HG02588 (cell line): ENCODE results near the gene KRT85.
"Not testable (repeated sequence)": the region's sequence is repeated elsewhere in the genome, so short reads cannot be mapped to it uniquely, and the experiment has no call there.

Source experiments
- ATAC-seq: cut with Tn5 transposase; IDR thresholded peaks from one replicate; pipeline ENCODE4 v1.9.1; 2021; ENCODE audit warnings: mild to moderate bottlenecking, moderate library complexity; ENCODE audit not compliant: unreplicated experiment

KRT85 gene

DNA sequence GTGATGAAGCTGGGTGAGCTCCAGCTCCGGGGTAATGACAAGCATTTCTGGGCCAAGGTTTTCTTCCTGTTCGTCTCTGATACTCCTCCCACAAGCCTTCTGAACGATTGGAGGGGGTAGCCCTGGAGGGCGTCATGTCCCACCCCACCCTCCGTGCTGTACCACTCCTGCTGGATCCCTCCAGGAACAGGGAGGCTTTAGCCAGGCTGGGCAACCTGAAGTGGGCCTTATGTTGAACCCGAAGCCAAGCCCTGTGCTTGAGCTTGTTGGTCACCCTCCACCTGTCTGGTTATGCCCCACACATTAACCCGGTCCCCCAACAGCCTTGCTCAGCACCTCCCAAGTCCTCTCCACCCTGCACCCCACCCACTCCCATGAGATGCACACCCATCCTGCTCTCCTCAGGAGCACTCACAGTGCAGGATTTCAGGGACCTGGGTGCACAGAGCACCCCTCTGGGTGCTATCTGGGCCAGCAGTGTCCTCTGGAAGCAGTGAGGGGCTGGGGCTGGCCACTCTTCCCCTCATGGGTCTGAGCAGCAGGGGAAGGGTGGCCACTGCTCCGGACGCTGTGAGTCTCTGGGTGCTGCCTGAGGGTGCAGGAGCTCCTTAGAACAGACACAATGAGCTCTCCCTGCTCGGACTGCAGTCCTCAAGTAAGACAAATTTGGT, 39.3 kb downstream of the KRT85 start:
- ATAC-seq = peak; percentile 7

DNA sequence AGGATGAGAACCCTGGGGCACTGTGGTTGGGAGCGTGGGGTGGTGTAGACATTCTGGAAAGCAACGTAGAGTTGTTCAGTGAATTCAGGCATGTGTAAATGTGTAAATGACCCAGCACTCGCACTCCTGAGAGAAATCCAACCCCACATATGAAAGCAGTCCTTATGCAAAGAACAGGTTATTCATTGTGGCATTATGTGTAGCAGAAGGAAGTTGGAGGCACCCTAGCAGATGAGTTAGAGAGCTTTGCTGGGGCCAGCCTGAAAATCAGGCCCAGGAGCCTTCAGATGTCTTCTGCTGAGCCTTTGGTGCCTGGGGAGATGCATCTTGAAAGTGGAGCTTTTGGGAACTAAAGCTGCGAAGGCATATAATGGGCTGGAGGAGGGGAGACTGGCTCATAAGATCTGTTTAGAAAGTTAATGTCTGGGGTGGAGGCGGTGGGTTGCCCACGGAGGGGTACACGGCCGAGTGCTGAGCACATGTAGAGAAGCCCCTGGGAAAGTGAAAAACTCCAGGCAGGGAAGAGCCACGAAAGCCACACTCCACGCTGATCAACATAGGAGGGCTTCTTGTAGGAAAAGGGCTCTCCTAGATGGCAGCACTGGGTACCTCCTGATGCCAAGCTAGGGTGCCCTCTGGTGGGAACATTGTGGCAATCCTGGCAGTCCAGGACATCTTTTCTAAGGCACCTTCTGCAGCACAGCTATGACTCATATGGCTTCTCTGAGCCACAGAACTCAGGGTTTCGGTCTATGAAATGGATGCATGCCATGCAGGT, 40.0 kb downstream of the KRT85 start:
- peak; percentile 90 for ATAC-seq

DNA sequence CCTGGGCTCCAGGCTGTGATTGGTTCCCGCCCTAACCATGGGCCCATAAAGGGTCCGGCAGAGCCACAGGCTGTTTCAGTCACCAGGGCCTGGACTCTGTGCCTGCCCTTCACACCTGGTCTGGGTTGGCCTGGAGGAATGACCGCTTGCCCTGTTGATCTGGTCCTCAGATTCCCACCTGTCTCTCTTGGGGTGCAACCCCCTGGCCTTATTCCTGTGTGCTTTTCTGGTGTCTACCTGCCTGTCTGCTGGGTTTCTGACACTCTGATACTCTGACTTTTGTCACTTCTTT, 43.2 kb downstream of the KRT85 start:
- ATAC-seq = no peak

DNA sequence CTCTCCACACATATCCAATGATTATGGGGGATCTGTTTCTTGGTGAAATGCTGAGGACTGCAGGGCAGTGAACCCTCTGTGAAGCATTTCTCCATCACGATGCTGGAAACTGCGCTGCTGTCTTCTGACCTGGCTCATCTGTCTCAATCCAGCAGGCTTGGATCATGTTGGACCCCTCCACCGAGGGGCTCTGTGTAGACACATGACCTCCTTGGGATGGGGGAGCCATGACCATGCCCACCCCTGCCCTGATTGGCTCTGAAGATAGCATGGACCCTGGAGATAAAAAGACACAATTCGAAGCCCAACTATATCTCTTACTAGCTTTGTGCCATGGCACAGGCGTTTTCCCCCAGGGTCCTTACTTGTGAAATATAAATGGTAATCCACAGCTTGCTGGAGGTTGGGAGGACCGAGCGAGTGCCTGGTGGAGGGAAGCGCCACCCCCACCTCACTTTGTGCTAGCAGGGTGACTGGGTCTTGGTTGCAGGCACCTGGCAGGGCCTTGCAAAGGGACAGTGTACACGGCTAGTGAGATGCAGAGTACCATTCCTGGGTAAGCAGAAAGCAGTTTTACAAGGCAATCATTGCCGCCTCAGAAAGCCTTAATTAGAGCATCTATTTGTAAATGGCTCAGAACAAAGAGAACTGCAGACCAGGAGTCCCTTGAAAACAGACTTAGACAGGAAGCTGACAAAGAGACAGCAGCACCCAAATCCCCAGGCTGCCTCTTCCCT, 43.7 kb downstream of the KRT85 start:
- no peak for ATAC-seq

DNA sequence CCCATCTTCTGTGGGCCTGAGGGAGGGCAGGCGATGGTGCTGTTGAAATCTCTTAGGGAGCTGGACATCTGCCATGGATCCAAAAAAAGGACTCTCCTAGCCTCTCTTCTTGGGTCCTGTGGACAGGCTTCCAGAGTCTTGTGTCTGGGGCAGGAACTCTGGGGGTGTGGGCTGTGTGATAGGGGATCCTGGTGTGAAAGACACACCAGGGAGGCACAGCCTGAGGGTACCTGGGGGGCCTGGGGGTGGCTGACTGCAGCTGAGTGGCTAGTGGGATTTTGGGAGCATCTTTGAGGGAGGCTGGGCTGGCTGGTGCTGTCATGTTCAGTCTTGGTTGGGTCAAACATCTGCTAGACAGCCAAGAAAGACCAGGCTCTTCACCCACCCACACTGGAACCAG, 44.3 kb downstream of the KRT85 start:
- no peak for ATAC-seq

DNA sequence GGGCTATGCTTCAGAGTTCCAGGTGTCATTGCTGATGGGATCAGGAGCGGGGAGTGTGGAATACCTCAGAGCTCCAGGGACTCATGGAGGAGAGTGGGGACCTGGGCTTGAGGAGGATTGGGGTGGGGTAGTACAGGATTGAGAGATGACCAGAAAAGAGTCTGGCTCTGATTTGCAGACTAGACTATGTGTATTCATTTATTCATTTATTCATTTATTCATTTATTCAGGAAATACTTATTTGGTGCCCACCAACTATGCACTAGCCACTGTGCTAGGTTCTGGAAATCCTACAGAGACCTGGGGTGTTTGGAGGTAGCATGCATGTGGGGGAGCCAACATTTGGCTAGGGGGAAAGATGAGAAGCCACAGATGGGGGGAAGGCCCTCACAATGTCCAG, 45.2 kb downstream of the KRT85 start:
- no peak for ATAC-seq

DNA sequence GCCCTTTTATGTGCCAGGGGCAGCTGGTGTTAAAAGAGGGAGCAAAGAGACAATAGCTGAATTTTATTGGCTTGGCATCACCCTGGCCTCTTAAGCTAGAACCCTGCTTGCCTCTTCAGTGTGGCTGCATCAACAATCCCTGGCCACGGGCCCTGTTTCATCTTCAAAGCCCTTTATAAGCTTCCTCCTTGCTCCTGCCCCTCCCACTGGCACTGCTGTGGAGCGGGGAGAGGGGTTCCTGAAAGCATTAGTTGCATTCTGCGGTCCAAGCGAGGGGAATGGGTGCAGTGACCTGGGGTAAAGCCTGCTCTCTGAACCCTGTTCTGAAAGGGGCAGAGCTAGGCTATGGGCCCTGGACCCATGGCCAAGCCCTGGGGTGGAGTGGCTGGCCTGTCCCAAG, 45.9 kb downstream of the KRT85 start:
- no peak for ATAC-seq

DNA sequence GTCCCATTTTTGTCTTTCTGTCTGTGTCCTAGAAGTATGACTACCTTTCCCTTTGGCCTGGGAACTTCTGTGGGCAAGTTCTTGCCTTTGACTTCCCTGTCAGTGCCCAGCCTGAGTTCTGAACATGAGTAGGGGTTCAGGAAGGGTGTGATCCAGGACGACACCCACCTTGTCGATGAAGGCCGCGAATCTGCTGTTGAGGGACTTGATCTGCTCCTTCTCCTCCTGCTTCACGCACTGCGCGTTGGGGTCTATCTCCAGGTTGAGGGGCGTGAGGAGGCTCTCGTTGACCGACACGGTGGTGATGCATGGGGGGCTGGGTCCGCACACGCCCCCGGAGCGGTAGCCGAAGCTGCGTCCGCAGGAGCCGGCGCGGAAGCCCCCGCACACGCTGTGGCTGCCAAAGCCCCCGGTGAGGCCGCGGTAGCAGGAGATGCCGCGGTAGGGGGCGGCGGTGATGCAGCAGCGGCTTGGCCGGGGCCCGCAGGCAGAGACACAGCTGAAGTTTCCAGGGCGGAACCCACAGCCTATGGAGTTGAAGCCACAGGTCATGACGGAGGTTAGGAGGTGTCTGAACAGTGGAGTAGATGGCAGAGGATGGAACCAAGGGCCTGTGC, 46.4 kb downstream of the KRT85 start, which contains the start of gene KRT83:
Gene KRT83 (minus strand): TSS at position 615 of the 617 bp plus-strand sequence. CDS start 63 bp downstream, at position 552.
- ATAC-seq = no peak

DNA sequence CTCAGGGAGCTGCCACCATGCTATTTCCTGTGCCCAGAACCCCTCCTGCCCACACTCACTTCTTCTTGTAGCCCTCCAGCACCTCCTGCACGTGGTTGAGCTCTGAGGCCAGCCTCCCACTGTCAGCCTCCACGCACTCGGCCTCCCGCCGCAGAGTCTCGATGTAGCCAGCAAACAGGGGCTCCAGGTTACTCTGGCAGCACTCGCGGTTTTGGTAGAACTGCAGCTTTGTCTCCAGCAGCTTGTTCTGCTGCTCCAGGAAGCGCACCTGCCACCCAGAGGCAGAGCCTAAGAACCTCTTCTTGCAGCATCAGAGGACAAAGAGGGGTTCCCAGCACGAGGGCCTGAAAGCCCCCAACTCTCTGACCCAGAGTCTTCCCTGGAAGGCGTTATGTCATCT, 48.2 kb downstream of the KRT85 start:
- no peak for ATAC-seq

DNA sequence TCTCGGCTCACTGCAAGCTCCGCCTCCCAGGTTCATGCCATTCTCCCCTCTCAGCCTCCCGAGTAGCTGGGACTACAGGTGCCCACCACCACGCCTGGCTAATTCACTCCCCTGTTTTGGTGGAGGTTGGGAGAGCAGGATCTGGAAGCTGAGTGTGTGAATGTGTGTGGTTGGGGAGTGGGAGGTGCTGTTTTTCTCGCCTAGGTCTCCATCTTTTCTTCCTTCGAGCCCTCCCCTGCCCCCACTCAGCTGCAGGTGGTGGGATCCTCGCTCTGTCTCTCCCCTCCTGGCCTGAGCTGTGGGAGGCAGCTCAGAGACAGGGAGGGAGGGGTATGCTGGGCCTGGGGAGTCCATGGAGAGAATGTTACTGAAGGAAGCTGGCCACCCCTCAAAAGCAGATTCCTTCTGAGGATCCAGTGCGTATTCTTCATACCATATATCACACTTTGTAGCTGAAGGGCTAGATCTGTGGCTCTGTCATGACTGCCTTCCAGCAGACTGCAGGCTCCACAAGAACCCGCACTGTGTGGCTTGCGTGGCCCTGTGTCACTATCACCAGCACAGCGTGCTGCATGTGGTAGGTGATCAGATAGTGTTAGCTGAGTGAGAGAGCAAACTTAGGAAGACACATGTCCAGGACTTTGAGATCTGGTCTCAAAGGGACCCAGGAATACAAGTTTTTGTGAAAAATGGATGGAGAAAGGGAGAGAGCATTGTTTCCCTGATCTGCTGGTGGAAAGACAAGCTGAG, 48.9 kb downstream of the KRT85 start:
- ATAC-seq = no peak

DNA sequence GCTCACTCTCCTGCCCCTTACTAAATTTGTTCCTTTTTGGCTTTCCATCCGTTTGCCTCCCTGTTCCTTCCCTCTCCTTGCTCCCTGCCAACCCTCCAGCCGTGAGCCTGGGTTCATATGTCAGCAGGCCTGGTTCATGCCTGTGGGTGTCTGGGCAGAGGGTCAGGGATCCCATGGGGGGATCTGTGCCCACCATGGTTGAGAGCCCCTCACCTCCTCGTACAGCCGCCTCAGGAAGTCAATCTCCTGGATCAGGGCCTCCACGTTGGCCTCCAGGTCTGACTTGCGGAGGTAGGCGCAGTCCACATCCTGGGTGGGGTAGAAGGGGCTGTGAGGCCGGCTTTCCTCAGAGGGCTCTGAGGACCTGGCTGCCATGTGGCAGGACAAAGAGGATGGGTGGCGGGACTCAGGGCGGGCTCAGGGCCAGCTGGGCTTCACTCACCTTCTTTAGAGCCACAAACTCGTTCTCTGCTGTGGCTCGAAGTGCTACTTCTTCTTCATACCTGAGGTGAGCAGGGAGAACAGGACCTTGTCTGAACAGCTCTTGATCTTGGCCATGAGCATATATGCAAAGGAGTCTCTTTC, 49.7 kb downstream of the KRT85 start:
- ATAC-seq = no peak

DNA sequence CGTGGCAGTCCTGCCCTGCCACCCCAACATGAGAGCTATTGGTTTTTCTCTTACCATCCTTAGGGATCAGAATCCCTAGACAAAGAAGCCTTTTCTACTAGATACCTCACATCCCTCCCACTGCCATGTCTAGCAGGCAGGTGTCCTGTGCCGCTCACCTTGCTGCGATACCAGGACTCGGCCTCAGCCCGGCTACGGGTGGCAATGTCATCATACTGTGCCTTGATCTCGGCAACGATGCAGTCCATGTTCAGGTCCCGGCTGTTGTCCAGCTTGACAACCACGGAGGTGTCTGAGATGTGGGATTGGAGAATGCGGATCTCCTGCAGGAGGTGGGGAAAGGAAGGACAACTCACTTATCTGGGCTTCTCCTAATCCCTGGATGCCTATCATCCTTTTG, 50.6 kb downstream of the KRT85 start:
- no peak for ATAC-seq

DNA sequence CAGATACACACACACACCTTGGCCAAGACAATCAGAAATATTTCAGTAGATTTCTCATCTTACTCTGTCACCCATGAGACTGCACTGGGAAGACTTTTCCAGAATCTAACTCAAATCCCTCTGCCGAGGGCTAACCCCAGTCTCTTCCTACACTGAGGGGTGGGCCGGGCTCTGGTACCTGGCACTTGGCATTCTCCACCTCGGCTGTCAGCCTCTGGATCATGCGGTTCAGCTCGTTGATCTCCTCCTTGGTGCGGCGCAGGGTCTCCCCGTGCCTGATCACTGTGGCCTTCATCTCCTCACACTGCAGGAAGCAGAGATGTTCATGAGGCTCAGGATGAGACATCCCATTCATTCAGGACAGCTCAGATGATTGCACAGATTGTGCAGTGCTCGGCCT, 51.0 kb downstream of the KRT85 start:
- ATAC-seq = no peak

DNA sequence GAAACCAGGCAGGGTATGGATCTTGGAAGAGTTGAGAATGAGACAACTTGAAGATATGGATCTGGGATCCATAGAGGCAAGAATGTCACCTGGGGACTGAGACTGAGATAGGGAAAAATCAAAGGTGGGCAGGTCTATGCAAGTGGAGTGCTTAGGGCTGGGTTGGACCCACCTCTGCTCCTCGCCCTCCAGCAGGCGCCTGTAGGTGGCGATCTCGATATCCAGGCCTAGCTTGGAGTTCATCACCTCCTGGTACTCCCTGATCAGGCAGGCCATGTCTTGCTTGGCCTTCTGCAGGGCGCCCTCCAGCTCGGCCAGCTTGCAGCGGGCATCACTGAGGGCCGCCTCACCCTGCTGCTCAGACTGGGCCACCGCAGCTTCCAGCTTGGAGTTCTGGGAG, 51.6 kb downstream of the KRT85 start:
- not testable (repeated sequence) for ATAC-seq

DNA sequence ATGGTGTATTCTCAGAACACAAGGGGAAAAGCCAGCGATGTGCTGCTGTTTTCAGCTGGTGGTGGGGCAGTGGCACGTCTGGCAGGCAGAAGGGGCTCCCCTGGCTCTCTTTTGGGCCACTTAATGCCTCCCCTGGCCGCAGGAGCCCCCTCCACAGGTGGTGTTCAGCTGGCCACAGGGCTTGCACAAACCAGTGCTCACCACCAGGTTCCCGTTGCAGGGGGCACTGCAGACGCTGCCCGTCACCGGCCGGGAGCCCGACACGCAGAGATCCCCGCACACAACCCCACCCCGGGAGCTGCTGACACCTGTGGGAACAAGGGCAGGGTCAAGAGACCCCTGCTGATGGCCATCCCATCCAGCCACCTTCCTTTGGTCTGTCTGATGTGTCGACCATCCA, 52.8 kb downstream of the KRT85 start:
- no peak for ATAC-seq

DNA sequence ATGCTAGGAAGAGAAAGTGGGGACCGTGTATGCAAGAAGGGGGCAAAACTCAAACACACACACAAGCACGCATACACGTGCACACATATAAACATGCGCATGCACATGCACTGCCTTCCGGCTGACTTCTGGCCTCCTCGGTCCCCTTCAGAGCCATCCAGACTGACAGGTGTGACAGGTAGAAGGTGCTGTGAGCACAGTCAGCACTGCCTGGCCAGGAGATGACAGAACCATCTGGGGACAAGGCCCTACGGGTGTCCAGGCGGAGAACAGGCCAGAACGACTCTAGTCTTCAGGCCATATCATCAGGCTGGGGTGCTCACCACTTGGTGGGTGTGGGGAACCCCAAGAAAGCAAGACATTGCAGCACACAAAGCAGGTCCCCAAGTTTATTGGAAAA, 53.4 kb downstream of the KRT85 start:
- no peak for ATAC-seq

DNA sequence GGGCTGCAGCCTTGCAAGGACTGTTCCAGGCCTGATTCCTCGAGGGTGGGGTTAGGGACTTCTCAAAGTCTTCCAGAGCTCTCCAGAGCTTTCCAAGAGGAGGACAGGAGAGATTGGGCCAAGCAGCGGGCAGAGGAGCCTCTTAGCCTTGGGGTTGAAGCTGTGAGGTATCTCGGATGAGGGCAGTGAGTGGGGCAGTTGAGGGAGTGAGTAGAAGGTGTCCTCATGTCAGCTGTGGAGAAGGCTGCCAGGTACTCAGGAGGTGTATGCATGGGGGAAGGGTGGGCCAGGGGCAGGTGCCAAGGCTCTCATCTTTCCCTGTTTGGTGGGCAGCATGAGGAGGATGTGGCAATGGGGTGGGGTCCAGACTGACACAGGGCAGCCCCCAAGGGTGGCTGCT, 53.8 kb downstream of the KRT85 start:
- ATAC-seq = no peak

DNA sequence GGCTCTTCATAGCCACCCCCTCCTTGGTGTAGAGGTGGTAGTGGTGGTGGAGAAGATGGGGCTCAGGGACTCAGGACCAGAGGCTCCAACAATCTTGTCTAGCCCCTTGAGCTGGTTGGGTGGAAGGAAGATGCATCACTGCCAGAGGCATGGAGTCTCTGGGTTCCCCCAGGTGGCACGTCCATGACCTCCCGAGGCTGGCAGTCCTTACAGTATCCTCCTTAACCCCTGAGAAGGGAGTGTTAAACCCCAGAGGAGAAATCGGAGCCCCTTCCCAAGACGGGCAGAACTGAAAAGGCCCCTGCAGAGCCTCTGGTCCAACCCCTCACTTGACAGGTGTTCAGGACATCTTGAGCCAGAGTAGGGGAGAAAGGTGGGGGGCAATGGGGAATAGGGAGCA, 55.2 kb downstream of the KRT85 start:
- ATAC-seq = no peak

DNA sequence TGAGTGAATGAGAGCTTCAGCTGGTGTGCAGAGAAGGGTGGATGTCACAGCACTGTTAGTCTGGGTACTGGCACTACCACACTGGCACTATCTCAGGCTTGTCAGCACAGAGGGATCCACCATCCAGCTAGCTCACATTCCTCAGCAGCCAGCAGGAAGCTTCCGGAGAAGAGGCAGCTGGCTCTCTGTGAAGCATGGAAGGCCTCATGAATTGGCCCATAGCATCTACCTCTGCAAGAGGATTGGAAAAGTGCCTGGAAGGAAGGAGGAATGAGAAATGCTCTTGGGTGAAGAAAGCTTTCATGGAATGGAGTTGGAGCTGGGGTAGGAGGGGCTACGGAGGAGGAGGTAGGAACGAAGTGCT, 56.0 kb downstream of the KRT85 start:
- no peak for ATAC-seq

DNA sequence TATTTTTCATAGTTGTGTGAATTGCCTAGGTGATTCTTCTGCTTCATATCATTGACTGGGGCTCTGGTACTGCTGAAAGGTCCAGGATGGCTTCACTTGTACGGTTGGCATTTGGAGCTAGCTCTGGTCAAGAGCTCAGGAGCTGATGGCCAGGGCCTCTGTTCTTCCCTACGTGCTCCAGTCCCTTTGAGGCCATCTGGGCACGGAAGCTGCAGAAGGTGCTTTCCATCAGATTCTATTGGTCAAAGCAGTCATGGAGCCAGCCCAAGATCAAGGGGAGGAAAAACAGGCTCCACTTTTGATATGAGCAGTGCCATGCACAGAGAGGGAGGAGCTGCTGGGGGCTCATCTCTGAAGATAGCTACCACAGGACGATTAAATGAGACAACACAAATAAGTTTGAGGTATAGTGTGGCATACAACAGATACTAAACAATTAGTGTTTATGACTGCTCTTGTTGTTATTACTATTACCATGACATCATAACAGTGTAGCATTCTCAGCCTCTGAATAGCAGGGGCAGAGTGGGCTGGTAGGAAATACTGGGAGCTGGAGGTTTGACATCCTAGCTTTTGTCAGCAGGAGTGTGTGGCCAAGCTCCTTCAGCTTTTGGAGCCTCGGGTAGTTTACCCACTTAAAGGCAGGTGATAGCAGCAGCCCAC, 56.5 kb downstream of the KRT85 start:
- no peak for ATAC-seq
